Fibroblast of the aortic adventitia (primary cell): Measurements from ENCODE around the gene ARHGAP19. TPM values are rescaled to one million over a fixed set of nuclear protein-coding genes. Genes with fewer than 3 reads are reported as not detected.

ENCODE experiments used
- DNase-seq: peaks from one replicate; pipeline ENCODE4 v3.0.0-alpha.2; 2010; ENCODE audit warnings: low read depth
- H3K4me3 ChIP-seq: 2 replicates; pipeline ENCODE4 v1.5.1; 2011; ENCODE audit warnings: low read depth, mild to moderate bottlenecking, control low read depth, low read length, moderate library complexity
- total RNA-seq: library from RNA; depleted of rRNA; stranded (reverse); fragments of >200 nt; gene quantifications from 2 replicates; pipeline ENCODE4 v1.2.3, GENCODE V29; 2012; ENCODE audit warnings: low replicate concordance
- TF ChIP-seq, protein P1 (sequence below): IDR thresholded peaks from 2 replicates; pipeline ENCODE4 v1.5.1; 2011; ENCODE audit warnings: mild to moderate bottlenecking, low read length, control low read depth, inconsistent platforms; ENCODE audit not compliant: insufficient read depth

The ARHGAP19 gene
- total RNA-seq, 1 donor, result 10.8 TPM

DNA sequence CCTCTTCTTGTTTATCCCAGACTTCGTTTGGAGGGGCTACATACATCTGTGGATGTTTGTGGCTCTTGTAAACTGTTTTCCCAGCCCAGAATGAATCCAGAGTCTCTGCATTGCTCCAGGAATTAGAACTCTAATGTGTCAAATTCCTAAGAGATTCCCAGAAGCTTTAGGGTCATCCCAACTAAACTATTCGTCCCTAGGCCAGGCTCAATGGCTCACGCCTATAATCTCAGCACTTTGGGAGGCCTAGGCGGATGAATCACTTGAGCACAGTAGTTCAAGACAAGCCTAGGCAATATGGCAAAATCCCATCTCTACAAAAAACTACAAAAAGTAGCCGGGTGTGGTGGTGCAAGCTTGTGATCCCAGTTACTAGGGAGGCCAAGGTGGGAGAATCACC, 28.5 kb downstream of the ARHGAP19 start:
- TF ChIP-seq, protein P1, sequence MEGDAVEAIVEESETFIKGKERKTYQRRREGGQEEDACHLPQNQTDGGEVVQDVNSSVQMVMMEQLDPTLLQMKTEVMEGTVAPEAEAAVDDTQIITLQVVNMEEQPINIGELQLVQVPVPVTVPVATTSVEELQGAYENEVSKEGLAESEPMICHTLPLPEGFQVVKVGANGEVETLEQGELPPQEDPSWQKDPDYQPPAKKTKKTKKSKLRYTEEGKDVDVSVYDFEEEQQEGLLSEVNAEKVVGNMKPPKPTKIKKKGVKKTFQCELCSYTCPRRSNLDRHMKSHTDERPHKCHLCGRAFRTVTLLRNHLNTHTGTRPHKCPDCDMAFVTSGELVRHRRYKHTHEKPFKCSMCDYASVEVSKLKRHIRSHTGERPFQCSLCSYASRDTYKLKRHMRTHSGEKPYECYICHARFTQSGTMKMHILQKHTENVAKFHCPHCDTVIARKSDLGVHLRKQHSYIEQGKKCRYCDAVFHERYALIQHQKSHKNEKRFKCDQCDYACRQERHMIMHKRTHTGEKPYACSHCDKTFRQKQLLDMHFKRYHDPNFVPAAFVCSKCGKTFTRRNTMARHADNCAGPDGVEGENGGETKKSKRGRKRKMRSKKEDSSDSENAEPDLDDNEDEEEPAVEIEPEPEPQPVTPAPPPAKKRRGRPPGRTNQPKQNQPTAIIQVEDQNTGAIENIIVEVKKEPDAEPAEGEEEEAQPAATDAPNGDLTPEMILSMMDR, result no peak
- no peak overlapping the region for H3K4me3 ChIP-seq
- DNase-seq, result no peak

DNA sequence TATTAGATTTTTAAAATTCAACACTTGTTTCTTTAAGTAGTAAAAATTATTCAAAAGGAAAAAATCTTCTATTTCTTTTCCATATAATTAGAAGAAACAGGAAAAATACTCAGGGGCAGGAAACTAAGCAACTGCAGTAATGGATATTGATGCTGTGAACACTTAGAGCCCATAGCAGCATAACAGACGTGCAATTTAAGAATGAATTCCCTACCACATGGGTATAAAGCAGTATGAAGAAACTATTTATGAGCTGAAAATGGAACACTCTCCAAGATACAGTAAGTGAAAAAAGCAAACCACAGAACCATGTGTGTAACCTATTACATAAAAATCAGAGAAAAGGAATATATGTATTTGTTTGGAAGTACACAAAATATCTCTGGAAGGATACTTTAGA, 30.8 kb downstream of the ARHGAP19 start:
- TF ChIP-seq, protein P1, result no peak
- no peak for DNase-seq
- no peak overlapping the region for H3K4me3 ChIP-seq

DNA sequence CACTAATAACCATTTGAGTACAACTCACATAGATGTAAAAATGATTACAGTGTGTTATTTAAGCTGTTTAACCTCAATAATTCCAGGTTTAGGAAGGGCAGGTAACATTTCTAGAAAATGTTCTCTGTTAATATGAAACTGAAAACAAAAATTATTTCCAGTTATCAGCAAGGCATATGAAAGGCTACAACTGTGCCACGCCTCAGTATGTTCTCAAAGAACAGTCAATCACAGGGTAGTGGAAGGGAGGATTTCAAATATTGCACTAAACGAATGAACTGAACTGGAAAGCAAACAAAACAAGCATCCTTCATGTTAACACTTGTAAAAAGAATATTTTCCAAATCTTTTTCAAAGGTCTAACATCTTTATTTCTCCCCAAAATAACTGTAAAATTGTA, 31.3 kb downstream of the ARHGAP19 start:
- no peak overlapping the region for H3K4me3 ChIP-seq
- TF ChIP-seq, protein P1, result no peak
- no peak for DNase-seq

DNA sequence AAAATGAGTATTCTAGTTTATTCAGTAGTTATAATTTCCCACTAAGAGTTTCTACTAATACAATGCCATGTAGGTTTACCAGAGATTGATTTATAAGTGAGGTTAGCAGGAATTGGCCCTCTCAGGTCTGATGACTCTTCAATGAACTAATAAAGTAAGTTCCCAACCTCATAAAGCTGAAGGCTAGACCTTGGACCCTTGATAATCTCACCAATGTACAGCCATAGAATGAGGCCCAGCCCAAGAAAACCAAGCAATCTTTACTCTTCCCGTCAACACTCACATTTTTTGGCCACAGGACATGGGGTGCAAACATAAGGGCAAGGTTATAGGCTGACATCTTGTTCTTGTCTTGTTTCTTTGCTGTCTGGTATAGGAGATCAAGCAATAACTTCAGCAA, 33.3 kb downstream of the ARHGAP19 start:
- TF ChIP-seq, protein P1, result no peak
- H3K4me3 ChIP-seq, result no peak overlapping the region
- no peak for DNase-seq

DNA sequence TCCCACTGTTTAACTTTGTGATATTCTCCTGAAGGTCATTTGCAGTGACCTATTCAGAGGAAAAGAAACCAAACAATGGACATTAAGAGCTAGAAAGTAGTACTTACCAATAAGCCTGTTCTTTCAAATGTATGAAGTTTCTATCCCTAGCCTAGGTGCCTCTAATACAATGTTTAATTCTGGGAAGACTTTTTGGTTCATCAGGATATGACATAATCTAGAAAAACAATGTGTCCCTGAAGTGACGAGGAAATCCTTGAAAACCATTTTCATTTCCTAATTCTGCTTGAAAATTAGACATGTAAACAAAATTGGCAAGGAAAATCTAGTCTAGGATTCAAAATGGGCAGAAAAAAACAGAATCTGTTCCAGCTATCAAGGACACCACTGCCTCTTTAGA, 36.1 kb downstream of the ARHGAP19 start:
- DNase-seq, result no peak
- no peak overlapping the region for H3K4me3 ChIP-seq
- TF ChIP-seq, protein P1, result no peak

DNA sequence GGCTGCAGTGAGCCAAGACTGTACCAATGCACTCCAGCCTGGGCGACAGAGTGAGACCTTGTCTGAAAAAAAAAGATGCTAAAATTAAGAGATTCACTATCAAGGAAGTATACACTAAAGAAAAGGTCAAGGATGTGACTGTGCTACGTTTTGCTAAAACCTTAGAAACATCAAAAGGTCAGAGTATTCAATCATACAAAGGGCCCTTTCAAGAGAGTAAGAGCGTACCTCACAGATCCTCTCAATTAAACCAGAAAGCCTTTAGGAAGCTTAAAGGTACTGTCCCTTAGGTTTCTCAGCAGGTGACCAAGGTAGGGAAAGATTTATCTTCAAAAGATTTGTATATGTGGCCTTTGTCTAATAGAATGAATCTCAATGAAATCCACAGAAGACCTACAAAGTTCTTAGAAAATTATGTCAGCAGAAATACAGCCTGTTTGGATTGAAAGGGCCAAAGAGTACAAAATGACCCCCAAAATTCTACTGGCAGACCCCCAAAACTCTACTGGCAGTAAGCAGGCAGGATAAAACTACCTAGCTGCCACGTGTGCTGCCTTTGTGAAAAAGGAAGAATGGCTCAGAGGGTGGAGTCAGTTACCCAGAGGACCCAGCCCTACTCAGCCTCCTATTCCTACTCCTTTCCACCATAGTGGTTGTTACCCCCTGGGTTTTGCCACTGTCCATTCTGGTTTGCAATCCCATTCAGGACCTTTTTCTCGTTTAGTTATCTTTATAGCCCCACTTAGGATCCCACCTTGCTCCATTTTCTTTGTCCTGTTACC, 36.7 kb downstream of the ARHGAP19 start:
- no peak for DNase-seq
- no peak overlapping the region for H3K4me3 ChIP-seq
- TF ChIP-seq, protein P1, result no peak

DNA sequence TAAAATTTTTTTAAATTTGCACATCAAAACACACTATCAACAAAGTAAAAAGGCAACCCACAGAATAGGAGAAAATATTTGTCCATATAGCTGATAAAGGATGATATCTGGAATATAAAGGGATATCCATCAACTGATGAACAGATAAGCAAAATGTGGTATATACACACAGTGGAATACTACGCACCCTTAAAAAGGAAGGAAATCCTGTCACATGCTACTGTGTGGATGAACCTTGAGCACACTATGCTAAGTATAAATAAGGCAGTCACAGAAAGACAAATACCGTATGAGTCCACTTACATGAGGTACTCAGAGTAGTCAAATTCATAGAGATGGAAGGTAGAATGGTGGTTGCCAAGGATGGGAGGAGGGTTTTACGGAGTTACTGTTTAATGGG, 37.7 kb downstream of the ARHGAP19 start:
- TF ChIP-seq, protein P1, result no peak
- no peak for DNase-seq
- H3K4me3 ChIP-seq, result no peak overlapping the region
